Prostate gland (tissue), 2 donors: ENCODE results near the gene MRAS. TPM values are rescaled to one million over a fixed set of nuclear protein-coding genes. Genes with fewer than 3 reads are reported as not detected.
A peak's percentile ranks its signal among the peaks of the same experiment; 100 is the strongest.
"Not testable (repeated sequence)": the region's sequence is repeated elsewhere in the genome, so short reads cannot be mapped to it uniquely, and the experiment has no call there.

Source experiments
- DNase-seq: peaks from one replicate; pipeline ENCODE4 v3.0.0-alpha.2; 2019; ENCODE audit warnings: low spot score
- H3K27ac ChIP-seq, 2 donors: fragments of 200-600 bp; sonication (generic); 2 replicates each; pipeline ENCODE4 v1.5.1; 2017 to 2019
- H3K27me3 ChIP-seq: fragments of 200-600 bp; sonication (generic); replicated peaks from 2 replicates; pipeline ENCODE4 v1.5.1; 2019; ENCODE audit not compliant: insufficient read depth
- H3K36me3 ChIP-seq, 2 donors: fragments of 200-600 bp; sonication (generic); 1 replicate in 1 of 2; 2 replicates in 1 of 2; pipeline versions ENCODE4 v1.5.1 to v1.8.1; 2017 to 2019
- H3K4me1 ChIP-seq: fragments of 200-600 bp; sonication (generic); replicated peaks from 2 replicates; pipeline ENCODE4 v1.5.1; 2019
- H3K4me3 ChIP-seq, 2 donors: fragments of 200-600 bp; sonication (generic); 2 replicates each; pipeline ENCODE4 v1.5.1; 2017 to 2019
- H3K9me3 ChIP-seq: fragments of 200-600 bp; sonication (generic); 2 replicates; pipeline ENCODE4 v1.5.1; 2017
- CTCF ChIP-seq, 4 experiments: fragments of 200-600 bp in 2 of 4; fragments of 450-650 bp in 2 of 4; sonication (generic) in 2 of 4; IDR thresholded peaks; 1 replicate in 3 of 4; 2 replicates in 1 of 4; pipeline ENCODE4 v1.5.1; 2016 to 2019; ENCODE audit warnings: antibody characterized with exemption in 4 of 4, mild to moderate bottlenecking in 2 of 4, moderate library complexity in 2 of 4
- POLR2A ChIP-seq: fragments of 450-650 bp; IDR thresholded peaks from one replicate; pipeline ENCODE4 v1.6.1; 2016; ENCODE audit warnings: antibody characterized with exemption, mild to moderate bottlenecking
- POLR2AphosphoS5 ChIP-seq: sonication (generic); formaldehyde crosslinking; IDR thresholded peaks from one replicate; pipeline ENCODE4 v1.6.1; 2017; ENCODE audit warnings: antibody characterized with exemption
- WGBS: methylation state at CpG from one replicate; pipeline ENCODE4 v1.1.5; 2018; 5-methylcytosine and 5-hydroxymethylcytosine counted together
- intact Hi-C: fragments of 100-400 bp; cut with DNase I; formaldehyde crosslinking; loops from one replicate; pipeline ENCODE4 v1.14.2; 2022
- total RNA-seq, 2 donors: library from RNA; depleted of rRNA; stranded (reverse); fragments of >200 nt; gene quantifications; one replicate each; pipeline ENCODE4 v1.1.0, GENCODE V29; 2016

Gene MRAS
- total RNA-seq, 2 donors from 2014 or later = 8.7 to 25.3 TPM

- no peak for TF ChIP-seq POLR2A
- TF ChIP-seq CTCF (IDR thresholded peaks at IDR 0.05) = no peak
- TF ChIP-seq POLR2AphosphoS5 = no peak
- no peak for DNase-seq
- no peaks in the 10 kb centered on the region for H3K36me3 ChIP-seq
Observed at GRCh38 chr3:138424323-138424722, 75.9 kb downstream of the MRAS start.

GRCh38 chr3:138426211-138426610, 77.8 kb downstream of the MRAS start:
- intact Hi-C loops = no loop called here
- Histone ChIP-seq H3K9me3 (no peaks in the 10 kb centered on the region), H3K4me3 (no peak overlapping the region), H3K4me1 (no peaks in the 10 kb centered on the region), H3K36me3 (no peaks in the 10 kb centered on the region), H3K27ac (no peak overlapping the region), H3K27me3 (no peaks in the 10 kb centered on the region)
- no peak for DNase-seq
- no peak for TF ChIP-seq POLR2AphosphoS5
- TF ChIP-seq CTCF (IDR thresholded peaks at IDR 0.05) = peak in 1 of 4 experiments; percentile 13
- WGBS = 52% methylated on average over 3 of the region's 3 CpGs

More at GRCh38 chr3:138424323-138424722, 75.9 kb downstream of the MRAS start:
- H3K27me3 ChIP-seq = no peaks in the 10 kb centered on the region
- H3K4me1 ChIP-seq = no peaks in the 10 kb centered on the region
- no peak overlapping the region for H3K4me3 ChIP-seq
- H3K9me3 ChIP-seq = no peaks in the 10 kb centered on the region
- no peak overlapping the region for H3K27ac ChIP-seq
- WGBS = 100% methylated on average over 2 of the region's 2 CpGs
- intact Hi-C loops = loop anchor here (5.0 kb wide), 1 partner anchor 92 kb away; no protein-coding TSS in a partner anchor

GRCh38 chr3:138426754-138427153, 78.4 kb downstream of the MRAS start:
- DNase-seq, H3K27ac ChIP-seq, H3K4me3 ChIP-seq, H3K27me3 ChIP-seq, H3K36me3 ChIP-seq, H3K4me1 ChIP-seq, H3K9me3 ChIP-seq, intact Hi-C loops: not testable (repeated sequence)
- 98% methylated on average over 4 of the region's 4 CpGs for WGBS

- Histone ChIP-seq H3K4me1 (no peaks in the 10 kb centered on the region), H3K27ac (no peak overlapping the region), H3K9me3 (no peaks in the 10 kb centered on the region), H3K27me3 (no peaks in the 10 kb centered on the region), H3K36me3 (no peaks in the 10 kb centered on the region), H3K4me3 (no peak overlapping the region)
- WGBS = 95% methylated on average over 3 of the region's 3 CpGs
- intact Hi-C loops = no loop called here
- TF ChIP-seq POLR2A (no peak), CTCF (IDR thresholded peaks at IDR 0.05) (no peak), POLR2AphosphoS5 (no peak)
- DNase-seq = no peak
Observed at GRCh38 chr3:138429665-138430064, 81.3 kb downstream of the MRAS start.

GRCh38 chr3:138432576-138433240, 84.3 kb downstream of the MRAS start:
- no peak for DNase-seq
- intact Hi-C loops = no loop called here
- Histone ChIP-seq H3K27me3 (no peaks in the 10 kb centered on the region), H3K36me3 (no peaks in the 10 kb centered on the region), H3K9me3 (no peaks in the 10 kb centered on the region), H3K4me3 (no peak overlapping the region), H3K4me1 (no peaks in the 10 kb centered on the region), H3K27ac (no peak overlapping the region)
- TF ChIP-seq CTCF (IDR thresholded peaks at IDR 0.05) = no peak
- no peak for TF ChIP-seq POLR2AphosphoS5
- TF ChIP-seq POLR2A = no peak
- 81% methylated on average over 4 of the region's 4 CpGs for WGBS
